Measurements from ENCODE around the gene PTPRM. TPM values are rescaled to one million over a fixed set of nuclear protein-coding genes. Genes with fewer than 3 reads are reported as not detected.

Gene PTPRM
- total and polyA plus RNA-seq, 2 of the 8 experiments (the other 6 are each of a cell fraction or from before 2014, with no cell fraction given) = 4.1 to 7.0 TPM

DNA sequence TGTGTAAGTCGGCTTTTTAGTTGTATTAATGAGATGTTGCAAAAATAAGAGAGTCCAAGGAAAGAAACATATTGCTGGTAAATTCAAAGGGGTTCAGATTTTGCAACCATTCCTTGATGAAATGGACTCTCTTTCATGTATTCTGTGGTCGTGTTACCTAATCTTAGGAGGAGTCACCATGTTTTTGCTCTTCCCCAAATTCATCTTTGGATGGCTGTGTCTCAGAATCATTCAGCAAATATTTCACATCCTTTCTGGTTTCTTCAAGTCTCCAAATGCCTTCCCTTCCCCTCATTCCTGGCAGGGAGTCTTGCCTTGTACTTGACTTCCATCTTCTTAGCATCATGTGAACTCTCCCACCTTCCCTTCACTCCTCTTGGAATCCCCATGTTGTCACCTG, 66.1 kb downstream of the PTPRM start:
- FAIRE-seq = no peak

More for the DNA sequence above, 66.1 kb downstream of the PTPRM start:
- H3K4ac ChIP-seq (replicated peaks; ENCODE audit: insufficient read length, low read depth, low read length) = no peak overlapping the region
- no peaks in the 10 kb centered on the region for H3K23me2 ChIP-seq (ENCODE audit: low read depth, low read length)
- H3K4me2 ChIP-seq (ENCODE audit: insufficient read depth in 1 of 2, low read depth in 2 of 2, low read length in 2 of 2) = no peak overlapping the region
- no peak overlapping the region for H2BK120ac ChIP-seq (replicated peaks; ENCODE audit: low read depth, low read length)
- H2BK12ac ChIP-seq (ENCODE audit: low read depth, low read length) = no peak overlapping the region
- no peak overlapping the region for H3K4me3 ChIP-seq (ENCODE audit: extremely low read depth in 1 of 4, insufficient read depth in 2 of 4, low read depth in 3 of 4, low read length in 4 of 4)
- H3K79me1 ChIP-seq (ENCODE audit: low read depth, low read length) = no peaks in the 10 kb centered on the region
- H2BK5ac ChIP-seq (ENCODE audit: low read depth, low read length) = no peak overlapping the region
- no peak overlapping the region for H2BK20ac ChIP-seq (ENCODE audit: low read length)
- no peaks in the 10 kb centered on the region for H3K9me3 ChIP-seq (ENCODE audit: insufficient read depth in 2 of 2, low read depth in 1 of 2, low read length in 1 of 2)
- TF ChIP-seq SUZ12 (IDR thresholded peaks at IDR 0.05; ENCODE audit: low read length) = no peak
- no peak for TF ChIP-seq BRCA1 (IDR thresholded peaks at IDR 0.05; ENCODE audit: low read depth, low read length)
- TF ChIP-seq CTCF (IDR thresholded peaks at IDR 0.05; ENCODE audit: control extremely low read depth in 1 of 3, insufficient read depth in 1 of 3, low read depth in 1 of 3, low read length in 3 of 3) = no peak
- no peak for TF ChIP-seq TCF12 (IDR thresholded peaks at IDR 0.05; ENCODE audit: low read depth, low read length)
- TF ChIP-seq, protein P1, sequence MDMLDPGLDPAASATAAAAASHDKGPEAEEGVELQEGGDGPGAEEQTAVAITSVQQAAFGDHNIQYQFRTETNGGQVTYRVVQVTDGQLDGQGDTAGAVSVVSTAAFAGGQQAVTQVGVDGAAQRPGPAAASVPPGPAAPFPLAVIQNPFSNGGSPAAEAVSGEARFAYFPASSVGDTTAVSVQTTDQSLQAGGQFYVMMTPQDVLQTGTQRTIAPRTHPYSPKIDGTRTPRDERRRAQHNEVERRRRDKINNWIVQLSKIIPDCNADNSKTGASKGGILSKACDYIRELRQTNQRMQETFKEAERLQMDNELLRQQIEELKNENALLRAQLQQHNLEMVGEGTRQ (IDR thresholded peaks at IDR 0.05; ENCODE audit: low read length) = no peak
- no peak for TF ChIP-seq NRF1 (IDR thresholded peaks at IDR 0.05; ENCODE audit: low read depth, low read length)
- TF ChIP-seq CBX8 (IDR thresholded peaks at IDR 0.05; ENCODE audit: borderline replicate concordance, low read depth, low read length) = no peak
- no peak for TF ChIP-seq FOSL1 (IDR thresholded peaks at IDR 0.05; ENCODE audit: insufficient read depth, low read depth, low read length)
- H3K27ac ChIP-seq (ENCODE audit: low read depth, low read length) = no peak overlapping the region
- H3K79me2 ChIP-seq (ENCODE audit: control insufficient read depth in 1 of 2, insufficient read depth in 2 of 2, low read length in 2 of 2) = no peaks in the 10 kb centered on the region
- no peak for DNase-seq (ENCODE audit: low read depth in 1 of 2, low spot score in 2 of 2)
- no peak overlapping the region for H4K91ac ChIP-seq (replicated peaks; ENCODE audit: insufficient read length, low read length)
- H4K5ac ChIP-seq (ENCODE audit: insufficient read length, low read depth, low read length) = no peak overlapping the region
- H4K8ac ChIP-seq (ENCODE audit: extremely low read depth, insufficient read depth, low read length) = no peak overlapping the region
- H3K18ac ChIP-seq (ENCODE audit: extremely low read depth, low read length) = no peak overlapping the region
- H3K4me1 ChIP-seq (replicated peaks in 1 of 4; ENCODE audit: control insufficient read depth in 3 of 4, insufficient read depth in 4 of 4, low read length in 3 of 4) = no peaks in the 10 kb centered on the region
- H3K27me3 ChIP-seq (replicated peaks in 1 of 4; ENCODE audit: control insufficient read depth in 3 of 4, extremely low read depth in 1 of 4, insufficient read depth in 3 of 4, low read length in 3 of 4) = no peaks in the 10 kb centered on the region
- ChIA-PET CTCF (ENCODE audit: partially characterized antibody) (interaction anchor here (0.9 kb wide), 1 partner anchor 360 kb away, joined by 3 read pairs; no protein-coding TSS in a partner anchor), POLR2A (ENCODE audit: partially characterized antibody) (no interaction called here)
- no peak overlapping the region; the same call in 1 of the 2 replicates for H2BK15ac ChIP-seq (ENCODE audit: low read length)
- WGBS, 2 experiments (ENCODE audit: extremely low coverage in 1 of 2, insufficient coverage in 1 of 2, insufficient read length in 1 of 2, insufficient replicate concordance in 2 of 2, low coverage in 1 of 2, low lambda C conversion rate in 2 of 2, missing lambda C conversion rate in 1 of 2) = 87% methylated on average over 2 of the region's 2 CpGs; no CpG with 5 or more reads in 1 of the 2 experiments
- no peak overlapping the region for H3K9ac ChIP-seq (replicated peaks in 1 of 4; ENCODE audit: extremely low read depth in 1 of 4, low read depth in 3 of 4, low read length in 3 of 4)
- no peak overlapping the region for H2AFZ ChIP-seq (ENCODE audit: low read length)
- no peak overlapping the region for H3K14ac ChIP-seq (ENCODE audit: insufficient read length)
- no peak overlapping the region for H3K23ac ChIP-seq (ENCODE audit: insufficient read length)
- H3K56ac ChIP-seq (replicated peaks; ENCODE audit: insufficient read length, low read depth, low read length) = no peak overlapping the region
- H3K36me3 ChIP-seq (ENCODE audit: control insufficient read depth in 2 of 4, insufficient read depth in 4 of 4, low read length in 3 of 4) = no peaks in the 10 kb centered on the region
- H2AK5ac ChIP-seq (ENCODE audit: low read depth, low read length) = no peak overlapping the region
- no peaks in the 10 kb centered on the region for H4K20me1 ChIP-seq (replicated peaks in 1 of 2; ENCODE audit: control insufficient read depth in 1 of 2, insufficient read depth in 2 of 2, low read length in 2 of 2)
